ENCODE data around the gene BABAM1.
"Not testable (repeated sequence)": the region's sequence is repeated elsewhere in the genome, so short reads cannot be mapped to it uniquely, and the experiment has no call there.

The BABAM1 gene

DNA sequence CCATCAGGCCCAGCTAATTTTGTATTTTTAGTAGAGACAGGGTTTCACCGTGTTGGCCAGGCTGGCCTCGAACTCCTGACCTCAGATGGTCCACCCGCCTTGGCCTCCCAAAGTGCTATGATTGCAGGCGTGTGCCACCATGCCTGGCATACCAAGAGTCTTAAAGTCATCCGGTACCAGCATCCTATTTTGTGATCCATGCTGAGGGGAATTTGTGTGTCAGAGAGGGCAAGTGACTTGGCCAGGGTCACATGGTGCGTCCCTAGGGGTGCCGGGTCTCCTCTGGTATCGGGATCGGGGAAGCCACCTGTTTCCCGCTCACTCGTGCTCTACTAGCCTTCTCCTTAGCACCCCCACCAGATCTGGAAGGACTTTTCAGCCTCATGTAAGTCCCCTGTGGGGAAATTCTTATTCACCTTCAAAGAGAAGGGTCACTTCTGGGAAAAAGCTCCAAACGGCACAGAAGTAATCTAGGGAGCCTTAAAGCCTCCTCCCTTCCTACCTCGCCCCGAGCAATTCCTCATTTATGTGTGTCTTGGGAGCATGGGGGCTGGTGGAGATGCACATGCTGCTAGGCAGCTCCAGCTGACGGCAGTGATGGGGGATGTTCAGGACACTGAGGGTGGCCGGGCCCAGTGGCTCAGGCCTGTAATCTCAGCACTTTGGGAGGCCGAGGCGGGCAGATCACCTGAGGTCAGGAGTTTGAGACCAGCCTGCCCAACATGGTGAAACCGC lies 8.4 kb downstream of the BABAM1 start:
- DNase-seq (ENCODE audit: low spot score) = no peak

DNA sequence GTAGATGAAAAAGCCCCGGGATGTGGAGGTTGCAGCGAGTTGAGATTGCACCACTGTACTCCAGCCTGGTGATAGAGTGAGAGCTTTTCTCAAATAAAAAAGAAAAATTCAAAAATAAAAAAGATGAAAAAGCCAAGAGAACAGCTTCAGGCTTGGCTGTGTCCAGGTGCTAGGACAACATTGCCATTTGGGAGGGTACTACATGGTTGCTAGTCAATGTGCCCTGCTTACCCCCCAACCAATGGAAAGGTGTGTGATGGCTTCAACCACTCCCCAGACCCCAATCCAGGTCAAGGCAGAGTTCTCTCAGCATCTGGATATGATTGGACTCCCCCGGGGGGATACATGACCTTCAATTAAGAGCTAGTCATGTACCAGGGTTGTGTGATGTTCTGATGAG lies 12.2 kb downstream of the BABAM1 start:
- no peak for DNase-seq (ENCODE audit: low spot score)

- no peak for DNase-seq (ENCODE audit: low spot score)
Observed at GRCh38 chr19:17281391-17282304, 14.4 kb downstream of the BABAM1 start, which contains the start of gene ANKLE1. Gene ANKLE1 (plus strand): TSS chr19:17281901. CDS start chr19:17281921, 20 bp downstream.

GRCh38 chr19:17282488-17283125 lies 15.4 kb downstream of the BABAM1 start:
- peak; percentile 50 for DNase-seq (ENCODE audit: low spot score)

GRCh38 chr19:17283504-17283996 lies 16.3 kb downstream of the BABAM1 start:
- no peak for DNase-seq (ENCODE audit: low spot score)

DNA sequence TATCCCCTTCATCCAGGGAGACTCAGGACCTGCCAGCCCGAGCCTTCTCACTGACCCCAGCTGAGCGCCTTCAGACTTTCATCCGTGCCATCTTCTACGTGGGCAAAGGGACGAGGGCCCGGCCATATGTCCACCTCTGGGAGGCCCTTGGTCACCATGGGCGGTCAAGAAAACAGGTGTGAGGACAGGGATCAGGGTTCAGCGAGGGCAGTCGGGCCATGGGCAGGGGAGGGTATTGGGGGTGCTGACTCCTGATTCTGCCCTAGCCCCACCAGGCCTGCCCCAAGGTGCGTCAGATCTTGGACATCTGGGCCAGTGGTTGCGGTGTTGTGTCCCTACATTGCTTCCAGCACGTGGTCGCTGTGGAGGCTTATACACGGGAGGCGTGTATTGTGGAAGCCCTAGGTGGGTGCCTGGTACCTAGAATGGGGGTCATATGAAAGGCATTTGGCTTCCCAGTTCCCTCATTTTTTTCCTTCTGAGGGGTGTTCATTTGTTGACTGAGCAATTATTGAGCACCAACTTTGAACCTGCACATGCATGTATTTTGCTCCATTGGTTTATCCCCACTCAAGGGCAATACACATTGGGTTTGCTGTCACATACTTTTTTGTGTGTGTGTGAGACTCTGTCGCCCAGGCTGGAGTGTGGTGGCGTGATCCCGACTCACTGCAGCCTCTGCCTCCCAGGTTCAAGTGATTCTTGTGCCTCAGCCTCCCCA lies 18.3 kb downstream of the BABAM1 start:
- DNase-seq (ENCODE audit: low spot score) = no peak

DNA sequence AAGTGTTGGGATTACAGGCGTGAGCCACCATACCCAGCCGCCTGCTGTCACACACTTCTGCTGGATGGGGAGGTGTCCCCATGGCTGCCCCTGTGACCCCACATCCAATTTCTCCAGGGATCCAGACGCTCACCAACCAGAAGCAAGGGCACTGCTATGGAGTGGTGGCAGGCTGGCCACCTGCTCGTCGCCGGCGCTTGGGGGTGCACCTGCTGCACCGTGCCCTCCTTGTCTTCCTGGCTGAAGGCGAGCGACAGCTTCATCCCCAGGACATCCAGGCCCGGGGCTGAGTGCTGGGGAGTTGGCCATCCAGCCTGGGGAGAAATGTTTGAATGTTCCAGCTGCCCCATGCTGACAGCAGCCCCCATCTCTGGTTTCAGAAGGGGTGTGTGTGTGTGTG lies 19.0 kb downstream of the BABAM1 start:
- no peak for DNase-seq (ENCODE audit: low spot score)

- no peak for DNase-seq (ENCODE audit: low spot score)
Observed at GRCh38 chr19:17286752-17287151, 19.5 kb downstream of the BABAM1 start.

- DNase-seq (ENCODE audit: low spot score) = no peak
Observed at GRCh38 chr19:17289489-17289888, 22.2 kb downstream of the BABAM1 start.

DNA sequence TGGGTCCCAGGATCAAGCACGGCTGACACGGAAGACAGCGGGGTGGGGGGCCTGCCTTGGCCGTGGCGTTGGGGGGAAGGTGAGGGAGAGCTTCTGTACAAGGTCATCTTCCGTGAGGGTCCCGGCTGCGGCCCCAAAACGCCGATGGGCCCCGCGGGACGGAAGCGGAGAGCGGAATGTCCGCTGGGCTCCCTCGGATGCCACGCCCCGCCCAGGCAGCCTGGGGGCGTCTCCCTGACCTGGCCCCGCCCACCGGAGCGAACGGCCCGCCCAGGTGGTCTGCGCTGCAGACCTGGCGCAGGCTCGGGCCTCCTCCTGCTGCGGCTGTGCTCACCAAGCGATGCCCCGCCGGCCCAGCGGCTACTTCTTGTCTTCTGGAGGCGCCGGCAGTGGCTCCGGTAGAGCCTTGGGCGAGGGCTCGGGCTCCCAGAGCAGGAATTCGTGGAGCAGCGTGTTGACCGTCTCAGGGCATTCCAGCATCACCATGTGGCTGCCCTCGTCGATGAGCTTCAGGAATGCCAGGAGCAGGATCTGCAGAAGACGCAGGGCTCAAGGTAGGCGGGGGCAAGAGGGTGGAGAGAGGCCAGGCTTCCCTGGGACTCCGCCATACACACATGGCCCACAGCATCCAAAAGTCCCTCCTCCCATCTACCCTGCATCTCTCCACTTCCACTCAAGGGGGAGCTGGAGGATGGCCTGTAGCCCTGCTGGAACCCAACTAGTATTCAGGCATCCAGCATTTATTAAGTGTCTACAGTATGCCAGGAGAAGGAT lies 25.2 kb downstream of the BABAM1 start:
- DNase-seq (ENCODE audit: low spot score) = peak; percentile 54

GRCh38 chr19:17293605-17294004 lies 26.4 kb downstream of the BABAM1 start:
- DNase-seq (ENCODE audit: low spot score) = no peak

DNA sequence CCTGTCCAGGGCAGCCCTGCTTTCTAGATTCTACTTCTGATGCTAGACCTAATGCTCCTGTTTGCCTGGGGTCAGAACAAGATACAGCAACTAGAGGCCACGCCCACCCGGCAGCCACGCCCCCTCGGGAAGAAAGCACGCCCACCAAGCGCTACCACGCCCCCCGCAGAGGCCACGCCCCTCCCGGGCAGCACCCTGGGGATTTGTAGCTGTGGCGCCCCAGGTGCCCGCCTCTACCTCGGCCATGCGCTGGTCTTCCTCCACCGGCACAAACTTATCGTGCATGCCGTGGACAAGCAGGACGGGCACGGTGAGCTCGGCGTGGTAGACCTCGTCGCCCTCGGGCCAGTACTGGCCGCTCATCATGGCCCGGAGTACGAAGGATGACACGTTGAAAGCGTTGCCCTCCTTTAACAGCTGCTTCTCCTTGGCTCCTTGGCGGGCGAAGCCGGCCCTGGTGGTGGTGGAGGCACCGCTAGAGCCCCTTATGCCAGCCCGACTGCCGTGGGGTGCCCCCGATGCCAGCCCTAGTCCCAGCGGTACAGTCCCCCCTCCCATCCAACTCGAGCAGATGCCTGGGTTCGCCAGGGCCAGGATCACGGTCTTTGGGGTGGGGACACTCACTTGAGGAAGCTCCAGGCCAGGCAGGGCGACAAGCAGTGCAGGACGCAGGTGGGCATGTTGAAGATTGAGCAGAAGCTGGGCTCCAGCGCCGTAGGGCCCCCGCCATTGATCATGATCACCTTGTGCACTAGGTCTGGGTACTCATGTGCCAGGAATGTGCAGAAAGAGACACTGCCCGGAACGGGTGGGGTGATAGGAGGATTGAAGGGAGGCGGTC lies 27.0 kb downstream of the BABAM1 start:
- no peak for DNase-seq (ENCODE audit: low spot score)

- DNase-seq (ENCODE audit: low spot score) = not testable (repeated sequence)
Observed at GRCh38 chr19:17295551-17295950, 28.3 kb downstream of the BABAM1 start.

DNA sequence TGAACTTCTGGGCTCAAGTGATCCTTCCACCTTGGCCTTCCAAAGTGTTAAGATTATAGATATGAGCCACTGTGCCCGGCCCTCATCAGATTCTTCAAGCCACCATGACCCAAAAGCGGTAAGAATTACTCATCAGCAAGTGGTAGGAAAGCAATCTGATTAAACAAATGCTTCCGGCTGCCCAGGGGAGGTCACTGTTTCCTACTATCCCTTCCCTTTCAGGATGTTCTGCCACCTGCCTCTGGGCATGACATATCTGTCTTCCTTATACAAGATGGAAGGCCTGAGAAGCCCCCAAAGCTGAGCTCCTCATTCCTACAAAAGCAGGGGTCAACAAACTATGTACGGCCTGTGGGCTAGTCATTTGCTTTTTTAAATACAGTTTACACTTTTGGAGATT lies 29.0 kb downstream of the BABAM1 start:
- no peak for DNase-seq (ENCODE audit: low spot score)

DNA sequence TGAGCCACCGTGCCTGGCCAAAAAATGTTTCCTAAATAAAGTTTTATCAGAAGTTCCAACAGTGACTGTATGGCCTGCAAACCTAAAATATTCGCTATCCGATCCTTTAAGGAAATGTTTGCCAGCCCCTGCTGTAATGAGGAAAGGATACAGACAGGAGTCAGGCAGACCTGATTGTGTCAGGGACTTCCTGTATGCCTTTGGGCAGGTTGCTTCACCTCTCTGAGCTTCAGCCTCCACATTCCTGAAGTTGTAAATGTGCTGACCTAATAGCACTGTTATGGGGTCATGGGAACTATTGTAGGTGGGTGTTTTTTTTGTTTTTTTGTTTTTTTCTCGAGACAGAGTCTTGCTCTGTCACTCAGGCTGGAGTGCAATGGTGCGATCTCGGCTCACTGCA lies 29.7 kb downstream of the BABAM1 start:
- DNase-seq (ENCODE audit: low spot score) = no peak

DNA sequence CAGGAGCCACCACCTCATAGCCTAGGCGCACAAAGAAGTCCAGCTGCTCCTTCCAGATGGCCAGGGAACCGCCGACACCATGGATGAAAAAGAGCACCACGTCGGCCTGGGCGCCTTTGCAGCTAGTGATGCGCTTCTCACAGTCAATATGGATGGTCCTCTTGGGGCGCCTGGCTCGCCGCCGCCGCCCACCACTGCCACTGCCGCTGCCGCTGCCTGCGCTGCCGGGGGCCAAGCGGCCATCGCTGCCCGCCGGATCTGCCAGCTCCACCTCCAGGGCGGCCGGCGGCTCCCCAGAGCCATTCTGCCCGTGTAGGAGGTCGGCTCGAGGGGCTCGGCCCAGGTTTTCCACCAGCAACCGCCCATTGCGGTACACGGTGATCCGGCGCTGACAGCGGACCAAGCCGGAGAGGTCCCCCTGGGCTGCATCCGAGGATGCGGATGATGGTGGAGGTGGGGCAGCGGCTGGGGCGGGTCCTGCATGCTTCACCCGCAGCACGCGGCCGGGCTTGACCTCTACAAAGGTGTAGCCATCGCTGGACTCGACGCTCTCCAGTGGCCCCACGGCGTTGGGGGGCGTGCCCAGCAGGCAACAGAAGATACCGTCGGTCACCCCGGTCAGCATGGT lies 33.9 kb downstream of the BABAM1 start:
- DNase-seq (ENCODE audit: low spot score) = no peak

DNA sequence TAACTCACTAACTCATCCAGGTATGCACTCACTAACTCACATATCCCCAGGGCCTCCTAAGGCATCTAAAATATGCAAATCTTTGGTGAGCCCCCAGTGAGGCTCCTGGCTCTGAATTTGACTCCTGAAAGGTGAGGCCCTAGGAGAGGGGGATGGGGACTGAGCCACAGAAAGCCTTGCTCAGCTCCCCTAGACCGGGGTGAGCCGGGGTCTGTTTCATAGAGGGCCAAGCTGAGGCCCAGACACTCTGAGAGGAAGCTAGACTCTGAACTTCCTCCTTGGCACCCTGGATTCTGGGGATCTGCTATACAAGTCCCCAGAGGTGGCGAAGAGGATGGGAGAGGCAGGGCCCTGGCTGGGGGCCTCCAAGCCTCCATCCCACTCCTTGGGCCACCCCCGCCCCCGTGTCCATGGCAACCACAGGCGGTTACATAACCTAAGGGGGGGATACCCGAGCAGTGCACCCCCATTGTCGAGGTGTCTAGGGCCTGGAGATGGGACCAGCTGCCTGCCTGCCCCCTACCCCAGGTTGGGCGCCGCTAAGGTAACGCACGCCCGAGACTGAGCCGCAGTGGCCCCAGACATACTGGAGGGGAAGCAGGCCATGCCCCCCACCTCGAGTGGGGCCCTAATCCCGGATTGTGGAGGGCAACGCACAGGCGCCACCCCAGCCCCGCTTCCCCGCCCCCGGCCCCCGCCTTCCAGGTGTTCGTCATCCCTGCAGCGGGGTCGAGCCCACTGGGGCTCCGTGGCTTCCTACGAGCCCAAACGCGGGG lies 35.3 kb downstream of the BABAM1 start:
- DNase-seq (ENCODE audit: low spot score) = no peak

GRCh38 chr19:17303167-17303939 lies 36.1 kb downstream of the BABAM1 start, which contains the start of gene ABHD8:
Gene ABHD8 (minus strand): TSS chr19:17303425. CDS start chr19:17301616, 1,809 bp downstream.
- DNase-seq (ENCODE audit: low spot score) = peak; percentile 86
